Measurements from ENCODE around the gene COL4A6.

Gene COL4A6

GRCh38 chrX:108148524-108148923, 289.7 kb downstream of the COL4A6 start:
- no peak for DNase-seq

GRCh38 chrX:108138814-108139702, 299.2 kb downstream of the COL4A6 start:
- no peak for DNase-seq

- no peak for DNase-seq
Observed at GRCh38 chrX:108134724-108135123, 303.5 kb downstream of the COL4A6 start.

GRCh38 chrX:108132876-108133275, 305.3 kb downstream of the COL4A6 start:
- DNase-seq: no peak

- no peak for DNase-seq
Observed at GRCh38 chrX:108132034-108132433, 306.2 kb downstream of the COL4A6 start.

- no peak for DNase-seq
Observed at GRCh38 chrX:108131471-108131870, 306.8 kb downstream of the COL4A6 start.

- no peak for DNase-seq
Observed at GRCh38 chrX:108130889-108131288, 307.3 kb downstream of the COL4A6 start.

- DNase-seq: no peak
Observed at GRCh38 chrX:108127152-108127551, 311.1 kb downstream of the COL4A6 start.

- no peak for DNase-seq
Observed at GRCh38 chrX:108126661-108127060, 311.6 kb downstream of the COL4A6 start.

GRCh38 chrX:108123591-108124366, 314.4 kb downstream of the COL4A6 start:
- DNase-seq: no peak

GRCh38 chrX:108122748-108123147, 315.5 kb downstream of the COL4A6 start:
- no peak for DNase-seq

- no peak for DNase-seq
Observed at GRCh38 chrX:108121291-108121690, 316.9 kb downstream of the COL4A6 start.

GRCh38 chrX:108117988-108118387, 320.2 kb downstream of the COL4A6 start:
- DNase-seq: no peak

- no peak for DNase-seq
Observed at GRCh38 chrX:108114541-108114940, 323.7 kb downstream of the COL4A6 start.
